NCI-H1436 (cell line): ENCODE measurements around the gene TMEM26.

ENCODE experiments used
- DNase-seq: peaks from one replicate; lab custom pipeline; 2025; lab: John Stamatoyannopoulos, UW

Gene TMEM26

DNA sequence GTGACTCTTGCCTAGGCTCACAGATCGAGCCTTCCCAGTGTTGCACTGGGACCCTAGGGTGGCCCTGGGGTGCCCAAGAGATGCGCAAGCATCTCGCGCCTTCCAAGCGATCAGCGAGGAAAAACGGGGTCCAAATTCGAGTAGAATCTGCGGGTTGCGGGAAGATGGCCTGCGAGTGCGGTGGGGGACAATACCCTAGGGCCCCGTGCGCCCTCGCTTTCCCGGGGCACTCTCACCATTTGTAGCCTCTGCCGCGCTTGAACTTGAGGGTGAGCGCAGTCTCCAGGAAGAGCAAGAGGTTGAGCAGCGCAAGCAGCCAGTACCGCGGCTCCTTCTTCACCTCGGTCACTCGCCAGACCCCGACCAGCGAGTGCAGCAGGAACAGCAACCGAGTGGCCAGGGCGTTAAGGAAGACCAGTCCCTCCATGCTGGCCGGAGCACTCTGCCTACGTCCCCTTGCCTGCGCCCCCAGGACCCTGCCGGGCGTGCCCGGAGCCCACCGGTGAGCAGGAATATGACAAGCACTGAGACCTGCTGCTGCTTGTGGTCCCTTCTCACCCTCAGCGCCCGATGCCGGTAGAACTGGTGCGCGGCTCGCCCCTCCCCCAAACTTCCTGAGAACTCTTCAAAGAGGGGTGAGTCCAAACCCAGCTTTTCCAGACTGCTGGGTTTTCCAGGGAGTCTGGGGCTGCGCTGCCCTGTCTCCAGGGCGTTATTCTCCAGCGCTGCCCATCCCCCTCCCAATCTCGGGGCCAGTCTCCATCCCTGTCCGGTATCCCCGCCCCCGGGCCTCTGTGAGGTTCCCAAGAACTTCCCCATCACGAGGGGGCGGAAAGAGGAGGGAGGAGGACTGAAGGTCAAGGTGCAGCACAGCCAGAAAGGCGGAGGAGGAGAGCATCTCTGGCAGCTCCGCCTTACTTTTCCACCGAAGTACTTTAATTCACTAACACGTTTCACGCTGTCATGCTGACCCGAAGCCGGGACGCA, at the start of gene TMEM26:
TMEM26 (minus strand) TSS at position 727 of the 987 bp plus-strand sequence; CDS start at position 427, 300 bp downstream.
- no peak for DNase-seq

GRCh38 chr10:61500460-61500859, 47.3 kb upstream of the TMEM26 start:
- no peak for DNase-seq

- no peak for DNase-seq
These were observed 39.3 kb upstream of the TMEM26 start for GRCh38 chr10:61492364-61492995.

- DNase-seq: no peak
These were observed 34.3 kb upstream of the TMEM26 start for GRCh38 chr10:61487506-61487905.

GRCh38 chr10:61486738-61487396, 33.7 kb upstream of the TMEM26 start:
- no peak for DNase-seq

DNA sequence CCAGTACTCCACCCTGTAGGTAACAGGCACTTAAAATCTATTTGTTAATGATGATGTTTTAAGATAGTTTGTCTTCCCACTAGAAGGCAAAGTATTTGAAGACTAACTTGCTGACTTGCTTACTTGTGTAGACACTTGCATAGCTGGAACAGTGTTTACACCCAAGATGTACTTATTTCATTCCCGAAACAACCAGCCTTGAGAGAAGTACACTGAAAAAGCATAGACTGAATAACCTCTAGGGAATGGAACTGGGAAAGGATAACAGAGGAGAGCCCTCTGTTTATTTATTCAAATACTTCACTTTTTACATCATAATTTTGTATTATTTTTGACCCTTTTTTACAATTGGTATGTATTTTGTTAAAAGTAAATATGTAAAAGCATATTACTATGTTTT, 33.1 kb upstream of the TMEM26 start:
- no peak for DNase-seq

- no peak for DNase-seq
These were observed 28.4 kb upstream of the TMEM26 start for GRCh38 chr10:61481597-61481996.

DNA sequence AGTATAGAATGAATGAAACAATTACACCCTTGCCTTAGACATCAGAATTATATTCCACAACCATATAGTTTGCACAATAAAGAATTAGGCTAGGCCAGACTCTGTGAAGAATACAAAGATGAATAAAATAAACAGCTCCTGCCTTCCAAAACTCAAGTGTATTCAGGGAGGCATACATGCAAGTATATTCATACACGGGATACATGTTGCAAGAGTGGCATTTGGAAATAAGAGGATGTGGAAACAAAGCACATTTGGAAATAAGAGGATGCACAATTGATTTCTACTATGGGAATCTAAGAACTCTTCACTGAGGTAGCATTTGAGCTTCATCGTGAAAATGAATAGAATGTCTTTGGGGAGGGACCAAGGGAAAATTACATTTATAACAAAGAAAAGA, 27.0 kb upstream of the TMEM26 start:
- no peak for DNase-seq

DNA sequence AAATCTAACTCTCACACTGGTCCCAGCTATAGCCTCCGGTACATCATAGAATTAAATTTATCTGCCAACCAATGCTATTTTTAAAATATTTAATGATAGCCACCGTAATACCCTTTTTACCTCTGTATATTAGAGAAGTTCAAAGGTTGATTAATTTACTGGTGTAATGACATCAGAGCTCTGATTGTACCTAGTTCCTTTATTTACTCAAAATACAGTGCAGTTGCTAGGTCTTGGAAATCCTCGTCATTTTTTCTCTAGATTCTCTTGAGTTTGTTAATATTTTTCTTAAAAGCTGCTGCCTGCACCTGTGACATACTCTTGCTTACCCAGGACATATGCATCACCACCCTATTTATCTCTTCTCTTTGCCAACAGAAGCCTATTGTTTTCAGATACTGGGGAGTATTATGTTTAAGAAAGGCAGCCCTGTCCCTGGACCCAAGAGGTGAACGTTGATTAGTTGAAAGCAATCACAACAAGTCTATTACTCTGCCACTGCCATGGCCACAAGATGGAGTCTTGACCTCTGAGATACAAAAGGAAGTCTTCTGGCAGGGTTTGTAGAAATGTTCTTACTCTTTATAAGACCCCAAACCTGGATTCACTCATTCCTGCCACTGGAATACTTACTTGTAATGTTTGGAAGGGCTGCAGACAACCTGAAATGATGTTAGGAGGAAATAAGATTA, 25.6 kb upstream of the TMEM26 start:
- DNase-seq: no peak

DNA sequence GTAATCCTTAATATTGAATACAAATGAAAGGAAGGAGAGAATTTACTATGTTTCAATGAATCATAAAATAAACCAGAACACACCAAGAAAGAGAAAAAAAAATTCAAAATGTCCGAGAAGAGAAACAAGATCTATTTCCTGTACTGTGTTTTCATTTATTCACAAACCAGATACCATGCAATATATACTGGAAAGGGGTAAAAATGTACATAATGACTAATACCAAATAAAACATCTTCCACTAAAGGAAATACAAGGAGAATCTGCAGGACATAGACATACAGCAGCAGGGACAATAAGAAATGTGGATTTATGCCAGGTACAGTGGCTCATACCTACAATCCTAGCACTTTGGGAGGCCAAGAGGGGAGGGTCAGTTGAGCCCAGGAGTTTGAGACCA, 24.3 kb upstream of the TMEM26 start:
- no peak for DNase-seq

GRCh38 chr10:61476529-61476928, 23.3 kb upstream of the TMEM26 start:
- no peak for DNase-seq

GRCh38 chr10:61475449-61475873, 22.3 kb upstream of the TMEM26 start:
- DNase-seq: no peak

DNA sequence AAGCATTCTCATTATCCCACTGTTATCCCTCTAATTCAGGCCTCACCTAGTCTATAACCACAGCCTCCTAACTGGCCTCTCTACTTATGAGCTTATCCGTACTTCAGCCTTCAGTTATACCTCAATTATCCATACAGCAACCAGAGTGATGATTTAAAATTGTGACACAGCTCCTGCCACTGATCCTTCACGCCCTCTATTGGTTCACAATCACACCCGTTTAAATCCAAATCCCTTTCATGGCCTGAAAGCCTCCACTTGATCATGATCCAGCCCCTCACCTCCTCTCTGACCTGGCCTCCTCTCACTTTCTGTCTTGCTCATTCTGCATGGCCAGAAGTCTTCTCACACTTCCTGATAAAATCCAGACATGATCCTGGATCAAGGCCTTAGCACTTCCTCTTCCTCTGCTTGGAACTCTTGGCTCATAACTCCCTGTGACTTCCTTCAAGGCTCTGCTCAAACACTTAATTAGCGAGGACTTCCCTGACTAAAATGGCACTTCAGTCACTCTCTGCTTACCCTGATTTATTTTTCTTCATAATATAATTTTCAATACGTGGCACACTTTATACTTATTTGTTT, 19.0 kb upstream of the TMEM26 start:
- DNase-seq: no peak

DNA sequence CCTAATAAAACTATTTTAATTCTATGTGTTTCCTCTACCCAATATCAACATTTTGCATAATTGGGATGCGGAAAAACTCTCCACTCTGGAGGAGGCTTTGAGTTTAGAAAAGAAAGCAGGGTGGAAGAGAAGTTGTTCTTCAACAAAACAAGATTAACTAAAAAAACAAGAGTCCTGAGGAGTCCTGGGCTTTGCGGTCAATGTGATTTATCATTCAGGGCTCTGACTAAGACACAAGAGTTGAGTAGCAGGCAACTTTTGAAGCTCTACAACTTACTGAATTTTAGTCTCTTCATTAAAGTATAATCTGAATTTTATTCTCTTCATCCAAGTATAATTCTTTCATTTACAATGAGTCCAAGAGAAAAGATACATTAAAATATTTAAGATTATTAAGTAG, 18.3 kb upstream of the TMEM26 start:
- DNase-seq: no peak

- DNase-seq: no peak
These were observed 17.6 kb upstream of the TMEM26 start for GRCh38 chr10:61470740-61471139.

GRCh38 chr10:61465901-61466632, 12.9 kb upstream of the TMEM26 start:
- no peak for DNase-seq

DNA sequence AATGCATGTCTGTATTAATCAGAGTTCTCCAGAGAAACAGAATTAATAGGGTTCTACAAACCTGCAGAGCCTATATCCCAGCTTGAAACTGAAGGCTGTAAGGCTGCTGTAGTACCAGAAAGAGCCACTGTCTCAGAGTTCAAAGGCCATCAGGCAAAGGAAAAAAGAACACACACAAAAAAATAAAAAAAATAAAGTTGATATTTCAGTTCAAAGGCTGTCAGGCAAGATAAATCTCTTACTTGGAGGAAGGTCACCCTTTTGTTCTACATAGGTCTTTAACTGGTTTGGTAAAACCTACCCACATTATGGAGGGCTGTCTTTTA, 12.0 kb upstream of the TMEM26 start:
- no peak for DNase-seq

DNA sequence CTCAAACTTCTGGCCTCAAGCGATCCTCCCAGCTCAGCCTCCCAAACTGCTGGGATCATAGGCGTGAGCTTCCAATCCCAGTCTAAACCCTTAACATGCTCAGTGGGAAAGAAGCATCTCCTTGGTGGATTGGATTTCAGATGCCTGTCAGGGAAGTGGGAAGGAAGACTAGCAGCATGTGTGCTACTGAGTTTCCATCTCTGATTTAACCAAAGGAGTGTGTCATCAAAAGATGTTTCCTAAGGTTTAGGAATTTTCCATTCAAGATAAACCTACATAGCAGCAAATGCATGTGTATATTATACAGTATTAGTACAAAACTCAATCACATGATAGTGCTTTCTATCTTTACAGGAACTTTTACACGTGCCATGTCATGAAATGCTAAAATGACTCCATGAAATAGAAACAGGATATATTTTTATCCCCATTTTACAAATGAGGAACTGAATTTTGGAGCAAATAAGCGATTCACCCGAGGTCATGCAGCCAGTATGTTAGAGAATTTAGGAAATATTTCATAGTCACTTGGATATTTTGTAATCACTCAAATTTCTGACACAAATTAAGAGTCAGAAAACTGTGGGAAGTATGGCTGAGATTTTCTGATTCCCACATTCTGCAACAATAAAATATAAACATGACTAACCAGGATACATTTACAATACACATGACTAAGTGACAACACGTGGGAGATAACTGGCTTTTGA, 11.4 kb upstream of the TMEM26 start:
- DNase-seq: no peak

DNA sequence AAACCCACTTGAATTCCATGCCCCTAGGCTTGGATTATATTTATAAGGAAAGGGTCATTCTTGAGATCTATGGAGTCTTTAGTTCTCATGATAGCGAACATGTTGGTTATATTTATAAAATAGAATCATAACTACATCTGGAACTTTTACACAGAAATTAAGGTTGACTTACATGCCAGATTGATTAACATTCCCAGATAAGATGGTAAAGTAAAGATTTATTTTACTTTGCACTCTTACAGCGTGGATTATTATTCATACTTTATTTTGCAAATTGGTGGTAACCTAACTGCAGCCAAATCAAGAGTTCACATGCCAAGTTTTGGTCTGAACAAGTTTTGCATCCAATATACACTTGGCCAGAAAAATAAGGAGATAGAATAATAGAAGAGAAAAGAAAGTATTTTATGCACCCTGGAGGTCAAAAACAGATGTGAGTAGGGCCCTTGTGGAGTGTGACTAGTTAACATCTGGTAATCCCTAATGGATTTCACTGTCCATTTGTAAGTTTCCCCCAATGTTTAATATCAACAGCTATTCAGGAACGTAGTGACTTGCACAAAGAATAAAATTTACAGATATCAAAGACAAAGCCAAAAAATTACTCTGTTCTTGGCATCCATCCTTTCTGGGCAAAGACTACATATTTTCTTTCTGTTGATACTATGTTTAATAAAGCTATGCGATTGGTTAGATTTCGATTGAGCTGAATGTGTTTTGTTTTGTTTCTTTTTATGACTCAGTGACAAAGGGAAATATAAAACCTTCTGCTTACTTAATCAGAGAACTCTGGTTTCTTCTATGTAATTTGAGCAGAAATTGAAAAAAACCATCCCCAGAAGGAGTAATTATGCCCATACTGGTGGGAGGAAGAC, 10.1 kb upstream of the TMEM26 start:
- DNase-seq: no peak

GRCh38 chr10:61460835-61461234, 7.7 kb upstream of the TMEM26 start:
- no peak for DNase-seq
